CD4-positive, alpha-beta T cell treated with Interleukin-10 for 1 hour (primary cell): ENCODE measurements around the gene SMYD3.

Experiments used
- DNase-seq: peaks from one replicate; pipeline ENCODE4 v3.0.0-alpha.2; 2020

Gene SMYD3

DNA sequence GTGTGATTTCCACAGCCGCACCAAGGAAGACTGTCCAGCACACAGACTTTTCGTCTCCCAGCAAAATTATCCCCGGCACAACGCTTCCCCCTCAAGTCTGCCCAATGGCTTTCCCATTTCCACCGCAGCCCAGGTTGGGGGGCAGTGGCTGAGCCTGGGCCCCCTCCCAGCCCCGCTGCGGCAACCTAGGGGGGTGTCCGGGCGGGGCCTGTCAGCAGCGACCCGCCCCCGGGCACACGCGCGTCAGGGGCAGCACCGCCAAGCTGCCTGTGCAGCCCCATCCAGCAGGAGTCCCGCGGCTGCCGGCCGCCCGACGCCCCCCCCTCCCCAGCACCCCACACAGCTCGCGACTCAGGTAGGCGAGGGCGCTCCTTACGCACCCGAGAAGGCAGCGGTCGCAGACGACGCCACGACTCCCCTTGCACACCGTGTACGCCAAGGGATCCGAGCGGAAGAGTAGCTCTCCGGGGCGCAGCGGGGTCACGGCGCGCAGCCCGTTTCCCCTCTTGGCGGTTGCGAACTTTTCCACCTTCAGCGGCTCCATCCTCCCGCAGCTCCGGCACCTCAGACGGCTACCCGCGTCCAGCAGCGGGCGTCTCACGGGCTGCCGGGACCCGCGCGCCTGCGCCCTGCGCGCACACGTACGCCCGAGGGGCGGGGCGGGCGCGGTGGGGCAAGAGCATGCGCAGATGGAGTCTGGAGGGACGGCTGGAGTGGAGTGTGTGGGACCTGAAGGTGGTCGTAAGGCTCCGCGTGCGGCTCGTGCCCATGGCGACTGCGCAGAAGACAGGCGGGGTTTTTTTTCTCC is at the start of gene SMYD3:
Gene SMYD3 (minus strand): TSS at position 606 of the 808 bp plus-strand sequence.
- peak; percentile 80 for DNase-seq

DNA sequence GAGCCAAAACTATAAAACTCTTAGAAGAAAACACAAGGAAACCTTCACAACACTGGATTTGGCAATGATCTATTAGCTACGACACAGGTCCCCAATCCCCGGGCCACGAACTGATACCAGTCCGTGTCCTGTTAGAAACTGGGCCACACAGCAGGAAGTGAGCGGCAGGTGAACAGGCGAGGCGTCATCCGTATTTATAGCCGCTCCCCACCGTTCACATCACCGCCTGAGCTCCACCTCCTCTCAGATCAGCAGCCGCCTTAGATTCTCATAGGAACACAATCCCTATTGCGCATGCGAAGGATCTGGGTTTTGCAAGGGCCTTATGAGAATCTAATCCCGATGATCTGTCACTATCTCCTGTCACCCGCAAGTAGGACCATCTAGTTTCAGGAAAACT is 47.1 kb upstream of the SMYD3 start:
- no peak for DNase-seq

- no peak for DNase-seq
Measured at GRCh38 chr1:246552110-246552509, 45.0 kb upstream of the SMYD3 start.

- no peak for DNase-seq
Measured at GRCh38 chr1:246550402-246550801, 43.3 kb upstream of the SMYD3 start.

DNA sequence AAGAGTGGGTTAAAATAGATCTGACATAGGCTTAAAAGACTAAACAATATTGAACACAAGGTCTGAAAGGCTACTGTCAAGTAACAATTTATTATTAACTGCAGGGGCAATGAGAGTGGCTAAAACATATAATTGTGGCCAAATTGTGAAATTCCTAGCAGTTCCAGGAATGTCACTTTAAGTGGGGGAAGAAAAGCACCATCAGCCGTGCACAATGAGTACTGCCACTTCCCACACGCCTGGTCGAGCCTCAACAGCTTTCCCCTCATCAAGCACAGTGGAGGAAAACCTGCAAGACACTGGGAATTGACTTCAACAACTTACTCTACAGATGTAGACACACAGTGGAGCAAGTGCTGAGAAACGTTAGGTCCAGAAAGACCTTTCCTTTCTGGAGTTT is 42.6 kb upstream of the SMYD3 start:
- DNase-seq = no peak

GRCh38 chr1:246544001-246544400 is 36.9 kb upstream of the SMYD3 start:
- no peak for DNase-seq

DNA sequence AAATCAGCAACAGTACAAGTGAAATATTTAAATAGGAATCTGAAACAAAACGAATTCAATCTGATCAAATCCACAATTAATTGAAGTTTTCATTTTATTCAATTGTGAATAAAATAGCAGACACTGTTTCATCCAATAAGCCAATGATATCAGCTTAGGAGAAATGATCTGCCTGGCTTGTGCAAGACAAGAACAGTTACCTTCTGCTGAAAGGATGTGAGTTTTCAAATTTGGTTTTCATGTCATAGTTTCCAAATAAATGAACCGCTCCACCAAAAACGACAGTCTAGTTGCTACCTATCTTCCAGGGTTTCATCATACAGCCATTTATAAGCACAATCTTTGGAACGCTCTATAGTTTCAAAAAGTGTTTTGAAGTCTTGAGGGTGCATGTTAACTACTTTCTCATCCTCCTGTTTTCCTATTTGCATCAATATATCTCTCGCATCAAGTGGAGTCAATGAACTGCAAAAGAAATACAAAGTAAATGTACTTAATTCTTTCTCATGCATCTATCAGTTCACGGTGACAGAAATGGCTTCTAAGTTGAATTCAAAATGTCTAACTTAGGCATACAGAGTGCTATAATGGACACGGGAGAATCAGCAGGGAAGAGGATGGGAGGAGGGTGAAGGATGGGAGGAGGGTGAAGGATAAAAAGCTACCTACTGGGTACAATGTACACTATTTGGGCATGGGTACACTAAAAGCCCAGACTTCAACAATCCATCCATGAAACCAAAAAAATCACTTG is 33.8 kb upstream of the SMYD3 start:
- DNase-seq = no peak

DNA sequence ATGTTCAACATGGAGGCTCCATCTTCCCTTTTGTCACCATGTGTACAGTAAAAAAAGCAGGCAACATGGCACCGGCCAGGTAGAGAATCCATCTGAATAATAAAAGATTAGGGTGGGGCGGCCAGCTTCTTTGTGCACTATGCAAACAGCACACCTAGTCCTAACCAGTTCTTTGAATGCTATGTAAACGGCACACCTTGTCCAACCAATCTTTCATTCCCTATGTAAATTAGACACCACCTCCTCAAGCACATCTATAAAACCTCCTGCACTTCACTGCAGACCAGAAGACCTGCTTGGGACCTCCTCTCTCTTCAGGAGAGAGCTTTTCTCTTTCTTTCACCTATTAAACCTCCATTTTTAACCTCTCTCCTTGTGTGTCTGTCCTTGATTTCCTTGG is 30.8 kb upstream of the SMYD3 start:
- no peak for DNase-seq

GRCh38 chr1:246537441-246537840 is 30.4 kb upstream of the SMYD3 start:
- no peak for DNase-seq

DNA sequence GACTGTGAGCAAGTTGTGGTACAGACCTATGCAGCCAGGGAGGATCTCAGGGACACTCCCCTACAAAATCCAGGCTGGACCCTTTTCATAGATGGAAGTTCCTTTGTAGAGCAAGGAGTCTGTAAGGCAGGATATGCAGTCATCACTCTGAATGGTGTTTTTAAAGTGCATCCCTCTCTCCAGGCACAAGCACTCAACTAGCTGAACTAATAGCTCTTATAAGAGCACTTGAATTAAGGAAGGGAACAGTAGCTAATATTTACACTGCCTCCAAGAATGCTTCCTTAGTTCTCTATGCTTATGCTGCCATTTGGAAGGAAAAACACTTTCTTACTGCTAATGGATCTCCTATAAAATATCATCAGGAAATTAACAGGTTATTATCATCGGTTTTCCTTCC is 27.0 kb upstream of the SMYD3 start:
- DNase-seq = no peak

- no peak for DNase-seq
Measured at GRCh38 chr1:246533371-246533905, 26.4 kb upstream of the SMYD3 start.

GRCh38 chr1:246532519-246532918 is 25.4 kb upstream of the SMYD3 start:
- no peak for DNase-seq

DNA sequence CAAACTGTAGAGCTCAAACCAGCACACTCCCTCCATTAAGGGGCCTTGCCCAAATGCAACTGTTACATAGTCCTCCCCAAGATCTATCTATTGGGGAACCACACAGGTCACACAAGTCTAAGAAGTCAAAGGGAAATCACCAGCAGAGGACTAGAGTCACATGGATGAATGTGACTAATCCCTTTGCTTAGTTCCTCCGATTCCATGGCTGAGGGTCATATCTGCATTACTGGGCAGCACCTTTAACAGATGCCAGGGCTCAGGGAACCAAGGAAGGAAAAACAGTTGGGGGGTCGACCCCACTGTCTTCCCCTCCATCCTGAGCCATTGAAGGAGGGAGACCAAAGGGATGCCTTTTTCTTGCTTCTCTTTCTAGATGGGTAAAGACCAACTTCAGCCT is 23.4 kb upstream of the SMYD3 start:
- no peak for DNase-seq

DNA sequence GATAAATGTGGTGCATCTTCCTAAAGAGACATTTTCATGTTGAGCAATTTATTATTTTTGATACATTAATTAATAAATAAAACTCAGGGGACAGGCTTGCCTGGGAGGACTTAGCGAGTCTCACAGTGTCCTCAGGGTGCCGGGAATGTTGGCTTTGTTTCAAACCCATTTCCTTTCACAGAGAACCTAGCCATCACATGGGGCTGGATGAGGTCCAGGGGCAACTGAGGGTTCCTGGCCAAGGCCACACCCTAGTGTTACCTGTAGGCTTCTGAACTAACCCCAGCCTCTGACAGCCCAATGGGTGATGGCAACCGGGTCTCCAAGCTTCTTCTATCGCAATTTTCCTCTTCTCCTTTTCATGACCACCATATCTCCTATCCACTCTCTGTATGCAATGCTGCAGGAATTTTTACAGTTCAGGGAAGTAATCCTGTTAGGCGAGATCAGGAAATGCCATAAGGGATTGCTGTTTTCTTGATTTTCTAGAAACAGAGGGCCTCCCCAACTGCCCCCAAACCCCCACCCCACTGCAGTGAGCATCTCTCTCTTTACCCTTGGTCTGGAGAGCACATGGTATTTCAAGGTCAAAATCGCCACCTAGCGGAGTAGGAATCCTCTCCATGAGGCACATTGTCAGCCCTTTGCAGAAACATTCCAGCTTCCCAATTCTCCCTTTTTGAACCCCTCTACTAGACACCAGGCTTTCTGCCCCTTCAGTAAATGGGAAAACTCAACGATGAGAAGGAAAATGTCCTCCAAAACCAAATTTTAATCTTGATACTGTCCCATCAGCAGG is 22.1 kb upstream of the SMYD3 start:
- DNase-seq = no peak

DNA sequence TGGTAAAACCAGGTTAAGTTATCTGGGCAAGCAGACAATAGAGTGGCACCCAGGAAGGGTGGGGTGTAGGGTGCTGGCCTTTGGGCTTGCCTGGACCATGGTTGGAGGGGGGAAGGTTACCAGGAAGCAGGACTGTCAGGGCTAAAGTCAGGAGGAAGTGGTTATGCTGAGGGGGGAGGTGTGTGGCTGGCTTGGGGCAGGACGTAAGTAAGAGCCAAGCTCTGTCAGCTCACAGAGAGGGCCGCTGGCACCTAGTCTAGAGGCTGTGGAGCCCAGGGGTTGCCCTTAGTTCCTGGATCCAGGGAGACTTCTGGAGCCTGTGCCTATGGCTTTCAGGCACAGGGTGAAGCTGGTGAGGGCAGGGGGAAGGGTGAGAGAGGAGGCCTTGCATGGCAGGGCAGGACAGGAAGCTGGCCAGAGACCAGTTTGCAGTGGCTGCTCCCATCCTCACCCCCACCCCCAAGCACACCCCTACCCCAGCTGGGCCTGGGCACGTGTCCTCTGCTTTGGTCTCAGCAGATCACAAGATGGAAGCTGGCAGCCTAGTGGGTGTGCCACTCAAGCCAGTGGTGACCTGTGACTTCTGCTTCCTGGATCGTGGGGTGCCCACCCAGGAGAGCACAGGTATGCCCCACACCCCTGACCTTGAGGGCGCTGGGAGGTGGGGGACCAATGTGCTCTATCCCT is 20.5 kb upstream of the SMYD3 start:
- no peak for DNase-seq

- DNase-seq = no peak
Measured at GRCh38 chr1:246526915-246527314, 19.8 kb upstream of the SMYD3 start.

- DNase-seq = no peak
Measured at GRCh38 chr1:246526380-246526779, 19.3 kb upstream of the SMYD3 start.

GRCh38 chr1:246519514-246519913 is 12.4 kb upstream of the SMYD3 start:
- DNase-seq = no peak

DNA sequence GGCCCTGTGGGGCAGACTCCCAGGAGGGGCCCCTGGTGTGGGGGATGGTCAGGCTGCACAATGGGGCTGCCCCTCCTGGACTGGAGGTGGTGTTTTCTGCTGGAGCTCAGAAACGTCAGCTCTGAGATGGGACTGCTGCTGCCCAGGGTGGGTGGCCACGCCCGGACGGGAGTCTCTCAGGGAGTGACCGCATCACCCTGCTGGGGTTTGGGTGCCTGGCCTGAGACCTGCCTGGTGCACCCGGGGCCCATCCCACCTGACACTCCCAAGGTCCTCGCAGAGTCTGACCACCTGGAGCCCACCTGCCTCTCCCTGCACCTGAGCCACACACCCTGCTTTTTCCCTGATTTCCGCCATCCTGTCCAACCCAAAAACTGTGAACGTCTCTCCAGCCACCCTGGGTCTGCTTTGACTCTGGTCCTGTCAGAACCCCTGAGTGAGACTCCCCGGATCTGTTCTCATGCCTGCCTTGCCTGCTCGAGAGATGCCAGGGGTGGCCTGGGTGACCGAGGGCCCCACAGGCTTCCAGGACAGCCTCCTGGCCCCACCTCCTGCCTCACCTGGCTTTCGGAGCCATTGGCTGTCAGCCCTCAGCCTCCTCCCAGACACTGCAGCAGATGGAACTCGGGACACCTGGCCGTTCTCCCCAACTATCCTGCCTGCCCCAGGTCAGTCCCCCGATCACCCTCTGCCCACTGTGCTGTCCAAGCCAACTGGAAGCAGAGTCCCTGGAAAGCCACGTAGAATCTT is 11.6 kb upstream of the SMYD3 start:
- DNase-seq = no peak

- DNase-seq = no peak
Measured at GRCh38 chr1:246517391-246517790, 10.3 kb upstream of the SMYD3 start.

- DNase-seq = no peak
Measured at GRCh38 chr1:246516126-246516525, 9.0 kb upstream of the SMYD3 start.
